TTC549 (cell line): ENCODE measurements around the gene CCND3.

ENCODE experiments used
- FAIRE-seq: peaks from 2 replicates; lab custom pipeline; 2012; peaks lifted over from hg19 to GRCh38; lab: Jason Lieb, UNC

The CCND3 gene

GRCh38 chr6:41920921-41921711 lies 20.5 kb downstream of the CCND3 start, which contains the start of the genes BYSL and MED20:
Gene BYSL (plus strand): TSS chr6:41921499. CDS start chr6:41921563, 64 bp downstream.
Gene MED20 (minus strand): TSS chr6:41921139. CDS start chr6:41921018, 121 bp downstream.
- no peak for FAIRE-seq

- no peak for FAIRE-seq
Measured at GRCh38 chr6:41917528-41917927, 24.1 kb downstream of the CCND3 start.

GRCh38 chr6:41914869-41915530 lies 26.6 kb downstream of the CCND3 start:
- no peak for FAIRE-seq

- no peak for FAIRE-seq
Measured at GRCh38 chr6:41914343-41914742, 27.3 kb downstream of the CCND3 start.

GRCh38 chr6:41909727-41910126 lies 31.9 kb downstream of the CCND3 start:
- FAIRE-seq = no peak

- no peak for FAIRE-seq
Measured at GRCh38 chr6:41901882-41902519, 39.6 kb downstream of the CCND3 start.

- FAIRE-seq = no peak
Measured at GRCh38 chr6:41900861-41901260, 40.7 kb downstream of the CCND3 start.

GRCh38 chr6:41896281-41896680 lies 45.3 kb downstream of the CCND3 start:
- FAIRE-seq = no peak

GRCh38 chr6:41895300-41896233 lies 46.0 kb downstream of the CCND3 start, which contains the start of gene USP49:
Gene USP49 (minus strand): TSS chr6:41895375. CDS start chr6:41806983, 88,392 bp downstream.
- FAIRE-seq = no peak

- FAIRE-seq = no peak
Measured at GRCh38 chr6:41894366-41895299, 47.0 kb downstream of the CCND3 start.

- no peak for FAIRE-seq
Measured at GRCh38 chr6:41892921-41893564, 48.6 kb downstream of the CCND3 start.

GRCh38 chr6:41887331-41887751 lies 54.3 kb downstream of the CCND3 start:
- FAIRE-seq = no peak

GRCh38 chr6:41885930-41886329 lies 55.7 kb downstream of the CCND3 start:
- FAIRE-seq = no peak

- no peak for FAIRE-seq
Measured at GRCh38 chr6:41884957-41885356, 56.7 kb downstream of the CCND3 start.
